Measurements from ENCODE around the gene KRTAP4-11.
"Not testable (repeated sequence)": the region's sequence is repeated elsewhere in the genome, so short reads cannot be mapped to it uniquely, and the experiment has no call there.

KRTAP4-11 gene

GRCh38 chr17:41149652-41149985 lies 31.4 kb upstream of the KRTAP4-11 start, which contains the start of gene KRTAP4-5:
Gene KRTAP4-5 (minus strand): TSS chr17:41149825. CDS start chr17:41149767, 58 bp downstream.
- ChIA-PET POLR2A (interaction anchor here (0.6 kb wide), 1 partner anchor 251 kb away, joined by 6 read pairs; no protein-coding TSS in a partner anchor), CTCF (no interaction called here)
- no peak for TF ChIP-seq CTCF (IDR thresholded peaks at IDR 0.05; ENCODE audit: control extremely low read depth, extremely low read depth, low read depth, missing control alignments)

GRCh38 chr17:41148971-41149651 lies 30.9 kb upstream of the KRTAP4-11 start:
- CTCF ChIA-PET; DNase-seq (ENCODE audit: extremely low spot score): not testable (repeated sequence)
- POLR2A ChIA-PET: interaction anchor here (0.6 kb wide), 1 partner anchor 250 kb away, joined by 6 read pairs; no protein-coding TSS in a partner anchor

More at GRCh38 chr17:41149652-41149985, 31.4 kb upstream of the KRTAP4-11 start, which contains the start of gene KRTAP4-5:
- DNase-seq (ENCODE audit: extremely low spot score): no peak

- DNase-seq (ENCODE audit: extremely low spot score): no peak
- no peak for TF ChIP-seq CTCF (IDR thresholded peaks at IDR 0.05; ENCODE audit: control extremely low read depth, extremely low read depth, low read depth, missing control alignments)
- POLR2A ChIA-PET: no interaction called here
- CTCF ChIA-PET: no interaction called here
Observed at GRCh38 chr17:41147531-41148204, 29.5 kb upstream of the KRTAP4-11 start.

GRCh38 chr17:41145261-41145660 lies 27.1 kb upstream of the KRTAP4-11 start:
- ChIA-PET CTCF (no interaction called here), POLR2A (no interaction called here)
- DNase-seq (ENCODE audit: extremely low spot score): no peak
- TF ChIP-seq CTCF (IDR thresholded peaks at IDR 0.05; ENCODE audit: control extremely low read depth, extremely low read depth, low read depth, missing control alignments): no peak

GRCh38 chr17:41144846-41145245 lies 26.7 kb upstream of the KRTAP4-11 start:
- TF ChIP-seq CTCF (IDR thresholded peaks at IDR 0.05; ENCODE audit: control extremely low read depth, extremely low read depth, low read depth, missing control alignments): no peak
- CTCF ChIA-PET: no interaction called here
- POLR2A ChIA-PET: no interaction called here
- no peak for DNase-seq (ENCODE audit: extremely low spot score)

- TF ChIP-seq CTCF (IDR thresholded peaks at IDR 0.05; ENCODE audit: control extremely low read depth, extremely low read depth, low read depth, missing control alignments): no peak
- POLR2A ChIA-PET: no interaction called here
- CTCF ChIA-PET: interaction anchor here (1.0 kb wide), 2 partner anchors 12 to 13 kb away, joined by 3 to 4 read pairs; no protein-coding TSS in a partner anchor
- DNase-seq (ENCODE audit: extremely low spot score): no peak
Observed at GRCh38 chr17:41141361-41141760, 23.2 kb upstream of the KRTAP4-11 start.

Measured in GM10248 (cell line).